ENCODE results near the gene SNRNP48.
A peak's percentile ranks its signal among the peaks of the same experiment; 100 is the strongest.

Gene SNRNP48

GRCh38 chr6:7594579-7595125, 4.7 kb downstream of the SNRNP48 start:
- DNase-seq (ENCODE audit: low read depth) = no peak

GRCh38 chr6:7604003-7604402, 14.0 kb downstream of the SNRNP48 start:
- no peak for DNase-seq (ENCODE audit: low read depth)

- DNase-seq (ENCODE audit: low read depth) = no peak
These were observed 14.5 kb downstream of the SNRNP48 start for GRCh38 chr6:7604506-7604905.

- DNase-seq (ENCODE audit: low read depth) = peak; percentile 31
These were observed 25.8 kb downstream of the SNRNP48 start for GRCh38 chr6:7615611-7616383.

GRCh38 chr6:7617801-7618764, 28.1 kb downstream of the SNRNP48 start:
- peak; percentile 71 for DNase-seq (ENCODE audit: low read depth)

- DNase-seq (ENCODE audit: low read depth) = no peak
These were observed 31.8 kb downstream of the SNRNP48 start for GRCh38 chr6:7621761-7622160.

GRCh38 chr6:7624796-7625710, 35.1 kb downstream of the SNRNP48 start:
- DNase-seq (ENCODE audit: low read depth) = no peak

GRCh38 chr6:7628479-7628878, 38.5 kb downstream of the SNRNP48 start:
- DNase-seq (ENCODE audit: low read depth) = no peak

GRCh38 chr6:7628909-7629308, 38.9 kb downstream of the SNRNP48 start:
- no peak for DNase-seq (ENCODE audit: low read depth)

- no peak for DNase-seq (ENCODE audit: low read depth)
These were observed 39.3 kb downstream of the SNRNP48 start for GRCh38 chr6:7629321-7629720.

GRCh38 chr6:7630792-7631191, 40.8 kb downstream of the SNRNP48 start:
- no peak for DNase-seq (ENCODE audit: low read depth)

- DNase-seq (ENCODE audit: low read depth) = no peak
These were observed 41.5 kb downstream of the SNRNP48 start for GRCh38 chr6:7631466-7631865.

- no peak for DNase-seq (ENCODE audit: low read depth)
These were observed 42.7 kb downstream of the SNRNP48 start for GRCh38 chr6:7632501-7633290.

- DNase-seq (ENCODE audit: low read depth) = no peak
These were observed 43.4 kb downstream of the SNRNP48 start for GRCh38 chr6:7633361-7633760.

- DNase-seq (ENCODE audit: low read depth) = no peak
These were observed 46.2 kb downstream of the SNRNP48 start for GRCh38 chr6:7636151-7636550.

GRCh38 chr6:7637533-7637932, 47.5 kb downstream of the SNRNP48 start:
- no peak for DNase-seq (ENCODE audit: low read depth)

- no peak for DNase-seq (ENCODE audit: low read depth)
These were observed 49.4 kb downstream of the SNRNP48 start for GRCh38 chr6:7639427-7639826.

- DNase-seq (ENCODE audit: low read depth) = no peak
These were observed 50.0 kb downstream of the SNRNP48 start for GRCh38 chr6:7640016-7640415.

- DNase-seq (ENCODE audit: low read depth) = peak; percentile 66
These were observed 50.9 kb downstream of the SNRNP48 start for GRCh38 chr6:7640607-7641577.

- no peak for DNase-seq (ENCODE audit: low read depth)
These were observed 52.8 kb downstream of the SNRNP48 start for GRCh38 chr6:7642791-7643190.
